ENCODE results near the gene OR10P1. TPM values are rescaled to one million over a fixed set of nuclear protein-coding genes. Genes with fewer than 3 reads are reported as not detected.

OR10P1 gene
- polyA plus RNA-seq, 3 donors: not detected

DNA sequence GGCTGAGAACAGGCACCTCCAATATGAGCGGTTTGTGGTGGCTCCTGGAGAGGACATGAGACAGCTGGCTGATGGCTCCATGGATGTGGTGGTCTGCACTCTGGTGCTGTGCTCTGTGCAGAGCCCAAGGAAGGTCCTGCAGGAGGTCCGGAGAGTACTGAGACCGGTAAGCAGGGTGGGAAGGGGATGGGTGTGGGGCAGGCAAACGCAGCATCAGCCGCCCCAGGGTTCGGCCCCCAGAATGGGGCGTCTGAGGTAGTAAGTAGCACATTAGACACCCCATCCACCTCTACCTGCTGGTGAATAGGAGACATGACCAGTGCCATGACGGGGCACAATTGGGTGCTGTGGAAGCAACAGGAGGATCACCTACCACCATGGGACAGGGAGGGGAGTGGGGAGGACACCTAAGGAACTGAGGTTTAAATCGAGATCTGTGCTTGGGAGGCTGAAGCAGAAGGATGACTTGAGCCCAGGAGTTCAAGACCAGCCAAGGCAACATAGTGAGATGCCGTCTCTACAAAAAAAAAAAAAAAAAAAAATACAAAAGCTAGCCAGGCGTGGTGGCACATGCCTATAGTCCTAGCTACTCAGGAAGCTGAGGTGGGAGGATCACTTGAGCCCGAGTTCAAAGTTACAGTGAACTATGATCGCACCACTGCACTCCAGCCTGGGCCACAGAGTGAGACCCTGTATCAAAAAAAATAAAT, 45.5 kb downstream of the OR10P1 start:
- no peak for DNase-seq (ENCODE audit: low read depth in 3 of 3, low spot score in 2 of 3)

DNA sequence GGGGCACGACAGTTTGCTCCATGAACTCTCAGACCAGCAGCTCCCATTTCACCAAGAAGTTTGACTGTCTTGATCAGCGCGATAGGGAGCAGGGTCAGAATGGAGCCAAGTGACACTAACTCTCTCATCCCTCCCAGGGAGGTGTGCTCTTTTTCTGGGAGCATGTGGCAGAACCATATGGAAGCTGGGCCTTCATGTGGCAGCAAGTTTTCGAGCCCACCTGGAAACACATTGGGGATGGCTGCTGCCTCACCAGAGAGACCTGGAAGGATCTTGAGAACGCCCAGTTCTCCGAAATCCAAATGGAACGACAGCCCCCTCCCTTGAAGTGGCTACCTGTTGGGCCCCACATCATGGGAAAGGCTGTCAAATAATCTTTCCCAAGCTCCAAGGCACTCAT, 47.0 kb downstream of the OR10P1 start:
- DNase-seq (ENCODE audit: low read depth in 3 of 3, low spot score in 2 of 3): no peak

DNA sequence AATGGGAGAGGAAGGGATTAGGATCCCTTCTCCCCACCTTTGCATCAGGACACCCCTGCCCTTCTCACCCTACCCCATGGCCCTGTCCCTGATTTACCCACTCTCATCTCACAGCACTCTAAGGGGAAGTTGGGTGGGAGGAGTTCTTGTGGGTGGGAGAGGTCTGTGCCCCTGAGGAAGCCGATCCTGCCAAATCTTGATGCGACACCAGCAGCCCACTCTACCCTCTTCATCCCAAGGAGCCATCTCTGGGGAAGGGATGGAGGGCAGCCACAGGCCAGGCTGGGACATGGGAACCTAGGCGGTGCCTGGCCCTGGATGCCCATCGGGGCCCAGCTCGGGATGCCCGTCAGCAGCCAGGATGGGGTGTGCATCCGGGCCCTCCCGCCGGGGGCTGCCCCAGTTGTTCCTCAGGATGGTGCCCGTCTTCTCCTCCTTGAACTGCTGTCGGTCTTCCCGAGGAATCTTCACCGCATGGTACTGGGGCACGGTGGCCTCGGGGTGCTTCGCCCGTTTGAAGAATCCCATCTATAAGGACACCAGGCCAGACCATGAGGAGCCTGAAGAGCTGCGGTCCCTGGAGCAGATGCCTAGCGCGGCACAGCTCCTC, 48.2 kb downstream of the OR10P1 start:
- no peak for DNase-seq (ENCODE audit: low read depth in 3 of 3, low spot score in 2 of 3)

DNA sequence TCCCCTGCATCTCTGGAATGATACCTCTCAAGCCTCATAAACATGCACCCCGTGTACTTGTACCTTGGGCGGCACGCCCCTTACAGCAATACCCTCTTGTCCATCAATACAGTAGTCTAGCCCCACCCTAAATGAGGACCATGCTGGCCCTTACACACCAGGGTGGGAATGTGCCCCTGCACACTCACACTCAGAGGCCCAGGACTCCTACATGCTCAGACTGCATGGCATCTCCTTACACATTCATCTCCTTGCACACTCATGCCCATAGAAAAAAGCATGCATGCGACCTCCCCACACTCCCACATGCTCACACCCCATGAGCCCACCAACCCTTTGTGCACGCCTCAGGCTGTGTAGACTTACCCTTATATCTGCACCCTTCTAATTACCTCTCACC, 49.0 kb downstream of the OR10P1 start:
- no peak for DNase-seq (ENCODE audit: low read depth in 3 of 3, low spot score in 2 of 3)

DNA sequence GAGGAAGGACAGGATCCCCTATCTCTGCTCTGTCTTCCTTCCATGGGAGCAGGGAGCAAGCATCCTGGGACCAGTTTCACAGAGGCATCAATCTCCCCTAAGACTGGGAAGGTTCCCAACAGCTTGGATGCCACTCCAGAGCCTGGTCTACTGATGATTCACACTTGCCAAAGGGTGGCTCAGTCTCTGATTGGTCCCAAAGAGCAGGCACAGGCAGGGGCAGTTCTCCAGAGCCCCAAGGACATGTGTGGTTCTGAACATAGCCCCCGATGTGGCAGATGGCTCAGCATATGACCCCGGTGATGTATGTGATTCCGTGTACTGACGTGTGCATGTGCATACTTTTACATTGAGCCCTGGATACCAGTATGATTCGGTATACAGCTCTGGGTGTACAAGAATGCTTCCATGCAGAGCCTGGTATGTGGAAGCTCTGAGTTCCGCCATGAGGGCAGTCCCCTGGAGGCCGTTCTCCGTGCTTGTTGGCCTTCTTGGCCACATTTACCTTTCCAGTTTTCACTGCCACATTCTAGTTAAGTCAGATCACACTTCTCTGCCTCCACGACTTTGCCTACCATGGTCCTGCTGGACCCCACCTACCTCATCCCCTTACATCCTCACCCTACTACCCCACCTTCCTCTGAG, 49.8 kb downstream of the OR10P1 start:
- DNase-seq (ENCODE audit: low read depth in 3 of 3, low spot score in 2 of 3): no peak

Other genes starting within 250 kb of the OR10P1 start
- not detected for gene OR6C65, start 236.4 kb upstream of the OR10P1 start, polyA plus RNA-seq (ENCODE audit: insufficient read length in 3 of 3)
- not detected for gene OR6C76, start 210.6 kb upstream of the OR10P1 start, polyA plus RNA-seq (ENCODE audit: insufficient read length in 3 of 3)
- gene OR6C2, start 192.8 kb upstream of the OR10P1 start, polyA plus RNA-seq (ENCODE audit: insufficient read length in 3 of 3): not detected
- not detected for gene OR6C70, start 166.8 kb upstream of the OR10P1 start, polyA plus RNA-seq (ENCODE audit: insufficient read length in 3 of 3)
- not detected for gene OR6C68, start 144.5 kb upstream of the OR10P1 start, polyA plus RNA-seq (ENCODE audit: insufficient read length in 3 of 3)
- gene OR6C4, start 87.3 kb upstream of the OR10P1 start, polyA plus RNA-seq (ENCODE audit: insufficient read length in 3 of 3): not detected
- gene OR2AP1, start 64.4 kb upstream of the OR10P1 start, polyA plus RNA-seq (ENCODE audit: insufficient read length in 3 of 3): not detected
- 10 to 100 TPM; 22.3 to 27.7 (median 22.5) TPM for gene ITGA7, start 71.0 kb downstream of the OR10P1 start, polyA plus RNA-seq (ENCODE audit: insufficient read length in 3 of 3)
- 100 to 1,000 TPM; 114 to 135 (median 133) TPM for gene BLOC1S1, start 79.2 kb downstream of the OR10P1 start, polyA plus RNA-seq (ENCODE audit: insufficient read length in 3 of 3)
- gene RDH5, start 83.5 kb downstream of the OR10P1 start, polyA plus RNA-seq (ENCODE audit: insufficient read length in 3 of 3): 10 to 100 TPM; 18.2 to 22.8 (median 19.2) TPM
- gene CD63, start 92.1 kb downstream of the OR10P1 start, polyA plus RNA-seq (ENCODE audit: insufficient read length in 3 of 3): 100 to 1,000 TPM; 674 to 749 (median 723) TPM
- 10 to 100 TPM; 19.9 to 21.4 (median 20.6) TPM for gene GDF11, start 106.2 kb downstream of the OR10P1 start, polyA plus RNA-seq (ENCODE audit: insufficient read length in 3 of 3)
- gene SARNP, start 180.8 kb downstream of the OR10P1 start, polyA plus RNA-seq (ENCODE audit: insufficient read length in 3 of 3): 100 to 1,000 TPM; 131 to 167 (median 158) TPM
- 10 to 100 TPM; 32.4 to 43.5 (median 43.3) TPM for gene ORMDL2, start 181.1 kb downstream of the OR10P1 start, polyA plus RNA-seq (ENCODE audit: insufficient read length in 3 of 3)
- 10 to 100 TPM; 45.3 to 49.6 (median 46.6) TPM for gene DNAJC14, start 192.7 kb downstream of the OR10P1 start, polyA plus RNA-seq (ENCODE audit: insufficient read length in 3 of 3)
- gene MMP19, start 206.0 kb downstream of the OR10P1 start, polyA plus RNA-seq (ENCODE audit: insufficient read length in 3 of 3): under 1 TPM; 0.47 to 0.93 (median 0.52) TPM

All from right renal cortex interstitium (tissue), 3 donors.